Activated CD4-positive, alpha-beta T cell treated with anti-CD3 and anti-CD28 coated beads, Interleukin-2, amount 10 ng/mL, durations not matched to agents 7 days and 5 days (primary cell): ENCODE measurements around the gene B3GLCT. TPM values are rescaled to one million over a fixed set of nuclear protein-coding genes. Genes with fewer than 3 reads are reported as not detected.

Experiments
- total RNA-seq, 2 experiments: library from RNA; stranded (reverse); gene quantifications; one replicate each; pipeline ENCODE4 v1.2.3, GENCODE V29; 2021

B3GLCT gene
- total RNA-seq, 2 experiments from 2014 or later, result 4.7 to 5.4 TPM

Other genes with a start within 250 kb of the B3GLCT start
- gene HSPH1, start 38.1 kb upstream of the B3GLCT start, total RNA-seq, result 100 to 1,000 TPM; 122 to 127 TPM